HG03521 (cell line): ENCODE data around the gene YWHAB.

Experiments
- ATAC-seq: cut with Tn5 transposase; IDR thresholded peaks from one replicate; pipeline ENCODE4 v1.9.1; 2021; ENCODE audit warnings: mild to moderate bottlenecking, moderate library complexity; ENCODE audit not compliant: unreplicated experiment

Gene YWHAB

GRCh38 chr20:44911264-44911921 lies 25.9 kb downstream of the YWHAB start:
- no peak for ATAC-seq

DNA sequence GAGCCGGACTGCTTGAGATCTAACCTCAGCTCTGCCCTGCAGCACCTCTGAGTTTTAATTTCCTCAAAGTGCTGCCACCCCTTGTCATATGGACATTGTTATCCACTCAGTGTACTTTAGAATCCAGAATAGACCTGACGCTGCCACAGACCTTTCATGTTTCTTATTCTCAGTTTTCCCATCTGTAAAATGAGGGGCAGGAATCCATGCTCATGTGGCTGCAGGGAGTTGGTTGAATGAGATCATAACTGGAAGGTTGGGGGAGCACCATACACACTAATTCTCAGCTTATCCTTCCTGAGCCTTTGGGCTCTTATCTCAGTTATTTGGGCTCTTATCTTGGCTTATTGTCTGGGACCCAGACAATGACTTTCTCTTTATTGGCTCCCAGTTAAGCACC lies 26.7 kb downstream of the YWHAB start:
- no peak for ATAC-seq

DNA sequence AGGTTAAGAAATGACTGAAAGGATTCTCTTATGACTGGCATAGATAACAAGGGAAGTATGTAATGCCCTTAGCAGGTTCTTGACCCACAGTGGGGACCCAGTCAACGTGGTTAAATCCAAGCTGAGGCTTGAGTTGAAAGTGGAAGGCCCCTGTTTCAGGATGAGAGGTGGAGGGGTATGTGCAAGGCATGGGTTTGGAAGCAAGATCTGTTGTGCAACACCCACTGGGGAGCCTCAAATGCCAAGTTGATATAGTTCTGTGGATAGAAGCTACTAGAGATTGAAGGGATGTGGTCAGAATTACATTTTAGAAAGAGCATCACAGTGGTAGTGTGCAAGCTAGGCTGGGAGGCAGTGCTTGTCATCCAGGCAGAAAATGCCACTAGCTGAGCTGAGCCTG lies 29.4 kb downstream of the YWHAB start:
- ATAC-seq, result no peak

- ATAC-seq, result no peak
These were observed 31.1 kb downstream of the YWHAB start for GRCh38 chr20:44916586-44916985.

GRCh38 chr20:44917399-44917798 lies 31.9 kb downstream of the YWHAB start:
- ATAC-seq, result no peak

DNA sequence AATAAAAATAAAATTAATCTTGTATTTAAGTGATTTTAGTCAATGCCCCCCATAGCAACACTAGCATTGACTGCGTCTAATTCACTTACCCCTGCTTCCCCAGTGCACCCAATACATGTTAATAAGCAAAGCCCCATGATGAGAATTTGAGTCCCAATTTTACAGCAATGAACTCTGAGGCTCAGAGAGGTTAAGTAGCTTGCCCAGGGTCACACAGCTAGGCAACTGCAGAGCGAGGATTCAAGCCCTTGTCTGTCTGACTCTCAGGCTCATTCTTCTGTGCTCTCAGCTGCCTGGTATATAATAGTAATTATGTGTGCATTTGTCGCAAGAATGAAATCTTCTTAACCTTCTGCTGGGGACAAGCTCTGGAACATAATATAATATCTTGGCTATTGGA lies 32.8 kb downstream of the YWHAB start:
- no peak for ATAC-seq

- ATAC-seq, result no peak
These were observed 33.3 kb downstream of the YWHAB start for GRCh38 chr20:44918761-44919160.

GRCh38 chr20:44921447-44921846 lies 35.9 kb downstream of the YWHAB start:
- no peak for ATAC-seq

DNA sequence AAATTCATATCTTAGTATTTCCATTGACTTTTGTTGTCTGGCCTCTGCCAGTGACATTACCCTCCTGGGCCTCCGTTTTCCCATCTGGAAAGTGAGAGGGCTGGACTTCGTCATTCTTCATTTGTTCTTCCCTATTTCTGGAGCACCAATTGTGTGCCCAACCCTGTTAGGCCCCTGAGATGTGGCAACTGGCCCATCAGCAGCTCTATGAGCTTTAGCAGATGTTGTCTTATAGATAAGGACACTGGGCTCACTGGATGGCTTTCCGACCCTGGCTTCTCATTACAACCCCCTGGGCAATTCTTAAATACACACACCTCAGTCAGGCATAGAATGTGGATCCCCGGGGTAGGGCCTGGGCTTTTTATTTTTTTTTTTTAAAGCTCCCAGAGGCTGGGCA lies 39.0 kb downstream of the YWHAB start:
- ATAC-seq, result no peak

DNA sequence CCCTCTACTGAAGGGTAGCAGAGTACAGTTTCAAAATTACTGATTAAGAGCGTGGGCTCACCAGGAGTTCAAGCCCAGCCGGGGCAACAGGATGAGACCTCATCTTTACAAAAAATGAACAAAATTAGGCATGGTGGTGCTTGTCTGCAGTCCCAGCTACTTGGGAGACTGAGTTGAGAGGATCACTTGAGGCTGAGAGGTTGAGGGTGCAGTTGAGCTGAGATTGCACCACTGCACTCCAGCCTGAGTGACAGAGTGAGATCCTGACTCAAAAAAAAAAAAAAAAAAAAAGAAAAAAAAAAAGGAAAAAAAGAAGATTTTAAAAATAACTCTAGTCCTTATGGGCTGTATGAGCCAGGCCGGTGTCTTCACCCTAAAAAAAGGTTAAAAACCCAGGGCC lies 43.1 kb downstream of the YWHAB start:
- no peak for ATAC-seq

DNA sequence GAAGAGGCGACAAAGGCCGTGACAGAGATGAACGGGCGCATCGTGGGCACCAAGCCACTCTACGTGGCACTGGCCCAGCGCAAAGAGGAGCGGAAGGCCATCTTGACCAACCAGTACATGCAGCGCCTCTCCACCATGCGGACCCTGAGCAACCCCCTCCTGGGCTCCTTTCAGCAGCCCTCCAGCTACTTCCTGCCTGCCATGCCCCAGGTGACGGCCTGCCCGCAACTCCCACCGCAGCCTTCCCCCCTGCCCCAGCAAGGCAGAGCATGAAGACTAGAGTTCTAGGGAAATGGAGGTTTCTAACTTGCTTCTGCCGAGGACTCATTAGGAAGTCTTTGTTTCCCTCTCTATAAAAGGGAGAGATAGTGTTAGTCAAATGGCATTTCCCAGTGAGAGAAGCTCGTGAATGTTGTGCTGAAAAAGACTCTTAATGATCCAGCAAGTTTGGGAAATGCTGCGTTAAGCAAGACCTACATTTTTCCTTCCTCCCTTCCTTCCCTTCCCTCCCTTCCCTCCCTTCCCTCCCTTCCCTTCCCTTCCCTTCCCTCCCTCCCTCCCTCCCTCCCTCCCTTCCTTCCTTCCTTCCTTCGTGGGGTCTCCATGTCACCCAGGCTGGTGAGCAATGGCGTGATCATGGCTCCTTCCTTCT lies 45.1 kb downstream of the YWHAB start:
- ATAC-seq, result no peak

- ATAC-seq, result no peak
These were observed 46.4 kb downstream of the YWHAB start for GRCh38 chr20:44931911-44932310.

DNA sequence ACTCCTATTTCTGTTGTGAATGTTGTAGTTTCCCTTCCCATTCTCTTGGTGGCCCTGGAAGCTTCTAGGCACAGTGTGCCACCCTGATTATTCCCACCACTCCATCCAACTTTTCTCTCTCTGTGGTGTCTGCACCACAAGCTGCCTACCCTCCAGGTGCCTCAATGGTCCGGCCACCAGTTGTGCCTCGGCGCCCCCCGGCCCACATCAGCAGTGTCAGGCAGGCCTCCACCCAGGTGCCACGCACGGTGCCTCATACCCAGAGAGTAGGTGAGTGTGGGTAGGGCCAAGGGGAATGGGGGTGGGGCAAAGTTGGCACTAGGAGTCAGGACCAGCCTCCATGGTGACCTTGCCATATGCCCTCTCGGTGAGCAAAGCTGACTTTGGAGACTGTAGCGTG lies 47.4 kb downstream of the YWHAB start:
- ATAC-seq, result no peak

DNA sequence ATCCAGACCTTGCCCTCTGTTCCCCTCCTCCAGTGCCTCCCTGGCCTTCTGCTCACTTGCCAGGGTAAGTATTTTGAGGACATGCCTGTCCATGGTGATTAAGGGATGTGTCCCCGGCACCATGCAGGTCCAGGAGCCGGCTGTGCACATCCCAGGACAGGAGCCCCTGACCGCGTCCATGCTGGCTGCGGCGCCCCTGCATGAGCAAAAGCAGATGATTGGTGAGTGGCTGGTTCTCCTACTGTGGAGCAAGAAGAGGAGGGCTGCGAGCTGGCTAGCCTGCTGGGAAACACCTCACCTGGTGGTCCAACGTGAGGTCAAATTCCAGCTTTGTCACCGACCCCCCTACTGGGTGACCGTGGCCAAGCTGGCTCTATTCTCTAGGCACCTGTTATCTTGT lies 51.0 kb downstream of the YWHAB start:
- ATAC-seq, result no peak

- ATAC-seq, result no peak
These were observed 53.1 kb downstream of the YWHAB start for GRCh38 chr20:44938637-44939036.

- no peak for ATAC-seq
These were observed 55.7 kb downstream of the YWHAB start for GRCh38 chr20:44941120-44941691.

GRCh38 chr20:44942264-44942973 lies 56.9 kb downstream of the YWHAB start:
- no peak for ATAC-seq

GRCh38 chr20:44943828-44944227 lies 58.3 kb downstream of the YWHAB start:
- ATAC-seq, result no peak

DNA sequence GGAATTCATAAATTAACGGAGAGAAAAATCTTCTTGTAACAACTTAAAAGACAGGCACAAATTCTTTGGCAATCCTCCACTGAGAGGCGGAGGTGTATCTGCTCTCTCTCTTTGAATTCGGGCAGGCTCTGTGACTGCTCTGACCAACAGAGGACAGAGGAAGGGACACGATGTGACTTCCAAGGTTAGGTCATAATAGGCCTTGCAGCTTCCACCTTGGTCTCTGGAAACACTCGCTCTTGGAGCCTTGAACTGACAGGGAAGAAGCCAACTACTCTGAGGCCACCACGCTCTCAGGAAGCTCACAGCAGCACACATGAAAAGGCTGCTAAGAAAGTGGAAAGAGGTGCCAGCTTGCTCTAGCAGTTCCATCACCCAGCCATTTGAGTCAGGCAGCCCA lies 59.8 kb downstream of the YWHAB start:
- no peak for ATAC-seq

GRCh38 chr20:44946271-44946852 lies 60.9 kb downstream of the YWHAB start:
- ATAC-seq, result no peak

DNA sequence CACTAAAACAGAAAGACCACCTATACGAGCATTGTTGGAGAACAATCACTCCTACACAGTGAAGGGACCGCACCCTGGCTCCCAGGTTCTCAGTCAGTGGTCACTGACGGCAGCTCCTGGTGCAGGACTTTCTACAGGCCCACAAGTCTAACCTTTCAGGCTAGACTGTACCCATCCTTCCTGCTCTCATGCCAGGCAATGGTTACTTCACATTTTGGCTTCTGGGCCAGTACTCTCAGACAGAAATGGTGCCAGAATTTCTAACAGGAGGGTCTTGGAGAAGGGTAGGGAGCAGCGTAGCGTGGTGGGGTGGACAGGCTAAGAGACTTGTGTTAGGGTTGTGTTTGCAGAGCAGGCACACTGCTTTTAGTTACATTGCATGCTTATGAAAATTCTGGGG lies 62.6 kb downstream of the YWHAB start:
- ATAC-seq, result no peak

DNA sequence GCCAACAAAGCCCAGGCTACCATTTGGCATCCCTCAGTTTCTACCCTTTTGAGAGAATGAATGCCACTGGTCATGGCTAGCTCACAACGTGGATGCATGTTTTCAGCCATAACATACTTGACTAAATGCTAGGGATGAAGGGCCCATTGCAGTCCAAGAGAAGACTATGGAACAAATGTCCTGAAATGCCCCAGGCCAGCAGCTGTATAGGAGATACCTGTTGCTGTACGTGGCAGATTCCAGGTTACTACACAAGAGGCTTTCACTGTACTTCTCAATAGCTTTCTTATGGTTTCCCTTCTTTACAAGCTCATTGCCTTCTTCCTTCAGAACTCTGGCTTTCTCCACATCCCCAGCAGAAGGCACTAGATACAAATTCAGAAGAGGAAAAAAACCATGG lies 63.0 kb downstream of the YWHAB start:
- ATAC-seq, result no peak
